Measurements from ENCODE around the gene SDHA. TPM values are rescaled to one million over a fixed set of nuclear protein-coding genes. Genes with fewer than 3 reads are reported as not detected.

The SDHA gene
- polyA plus RNA-seq, 2 of the 4 experiments (the other 2 are of a cell fraction) = 115 to 134 TPM

- POLR2A ChIA-PET = interaction anchor here (1.5 kb wide), 1 partner anchor 80 kb away, joined by 5 read pairs; the partner anchor contains the start of gene PDCD6
Measured at GRCh38 chr5:191036-191948, 26.8 kb upstream of the SDHA start, which contains the start of gene LRRC14B. Gene LRRC14B, plus strand, starts transcription at chr5:191495. Its CDS starts 44 bp downstream, at chr5:191539.

DNA sequence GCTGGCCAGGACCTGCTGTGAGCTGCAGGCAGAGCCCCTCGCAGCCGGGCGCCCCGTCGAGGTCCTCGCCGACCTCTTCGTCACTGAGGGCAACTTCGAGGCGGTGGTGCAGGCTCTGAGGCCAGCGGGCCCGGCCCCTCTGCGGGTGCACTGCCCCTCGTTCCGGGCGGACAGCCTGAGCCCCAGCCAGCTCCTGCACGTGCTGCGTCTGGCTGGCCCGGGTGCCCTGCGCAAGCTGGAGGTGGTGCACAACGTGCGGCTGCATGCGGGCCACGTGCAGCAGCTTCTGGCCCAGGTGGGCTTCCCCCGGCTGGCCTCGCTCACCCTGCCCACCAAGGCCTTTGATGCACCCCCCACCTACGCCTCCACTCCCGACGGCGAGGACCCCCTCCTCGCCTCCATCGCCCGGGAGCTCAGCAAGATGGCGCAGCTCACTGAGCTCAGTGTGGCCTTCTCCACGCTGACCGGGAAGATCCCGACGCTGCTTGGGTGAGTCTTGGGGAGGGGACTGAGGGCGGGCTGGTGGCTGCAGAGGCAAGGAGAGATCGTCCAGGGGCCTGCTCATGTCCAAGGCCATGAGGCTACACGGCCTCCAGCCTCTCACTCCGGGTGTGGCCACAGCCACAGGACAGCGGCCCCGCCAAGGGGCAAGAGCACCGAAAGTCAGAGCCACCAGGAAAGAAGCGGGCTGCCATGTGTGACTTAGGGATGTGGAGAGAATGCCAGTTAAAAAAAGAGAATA is 26.0 kb upstream of the SDHA start:
- ATAC-seq = no peak
- no peak for TF ChIP-seq NFE2L2 (conservative IDR thresholded peaks at IDR 0.05; ENCODE audit: low read length)
- no peak for TF ChIP-seq BHLHE40 (IDR thresholded peaks at IDR 0.05; ENCODE audit: low read depth, low read length)
- TF ChIP-seq ZSCAN20 (CRISPR knock-in tag; IDR thresholded peaks at IDR 0.05) = no peak
- TF ChIP-seq EHMT2 (IDR thresholded peaks at IDR 0.05; ENCODE audit: low read depth) = no peak
- 90% methylated on average over 29 of the region's 46 CpGs for WGBS (ENCODE audit: missing lambda C conversion rate)

More at GRCh38 chr5:191036-191948, 26.8 kb upstream of the SDHA start, which contains the start of gene LRRC14B:
- ATAC-seq (no peak), DNase-seq (ENCODE audit: low read depth in 1 of 2, low spot score in 1 of 2) (no peak), FAIRE-seq (no peak)
- Histone ChIP-seq H3K4me3 (no peak within 1 kb of the TSS), H3K4me2 (no peak within 1 kb of the TSS), H3K9me3 (no peaks in the 10 kb centered on the region), H3K4me1 (no peaks in the 10 kb centered on the region), H3K27ac (no peak within 1 kb of the TSS)
- WGBS (ENCODE audit: missing lambda C conversion rate) = 68% methylated on average over 21 of the region's 56 CpGs
- CTCF ChIA-PET = interaction anchor here (0.8 to 1.4 kb wide), 8 partner anchors 9 to 39 kb away, joined by 3 to 5 read pairs (median 3); partner anchors contain the start of genes CCDC127 and SDHA
- TF ChIP-seq HOXB5 (CRISPR knock-in tag; IDR thresholded peaks at IDR 0.05) = no peak
- TF ChIP-seq POLR2AphosphoS2 (conservative IDR thresholded peaks at IDR 0.05; ENCODE audit: low read length) = no peak
- TF ChIP-seq GATA3 (IDR thresholded peaks at IDR 0.05; ENCODE audit: borderline replicate concordance) = no peak
- no peak for TF ChIP-seq TP53 (CRISPR knock-in tag; IDR thresholded peaks at IDR 0.05)
- TF ChIP-seq CEBPB (IDR thresholded peaks at IDR 0.05) = no peak
- TF ChIP-seq MAX (IDR thresholded peaks at IDR 0.05) = no peak
- no peak for TF ChIP-seq SMC3 (IDR thresholded peaks at IDR 0.05)
- no peak for TF ChIP-seq ELK1 (IDR thresholded peaks at IDR 0.05; ENCODE audit: low read depth, low read length)
- no peak for TF ChIP-seq JUN (IDR thresholded peaks at IDR 0.05)
- TF ChIP-seq, protein P1, sequence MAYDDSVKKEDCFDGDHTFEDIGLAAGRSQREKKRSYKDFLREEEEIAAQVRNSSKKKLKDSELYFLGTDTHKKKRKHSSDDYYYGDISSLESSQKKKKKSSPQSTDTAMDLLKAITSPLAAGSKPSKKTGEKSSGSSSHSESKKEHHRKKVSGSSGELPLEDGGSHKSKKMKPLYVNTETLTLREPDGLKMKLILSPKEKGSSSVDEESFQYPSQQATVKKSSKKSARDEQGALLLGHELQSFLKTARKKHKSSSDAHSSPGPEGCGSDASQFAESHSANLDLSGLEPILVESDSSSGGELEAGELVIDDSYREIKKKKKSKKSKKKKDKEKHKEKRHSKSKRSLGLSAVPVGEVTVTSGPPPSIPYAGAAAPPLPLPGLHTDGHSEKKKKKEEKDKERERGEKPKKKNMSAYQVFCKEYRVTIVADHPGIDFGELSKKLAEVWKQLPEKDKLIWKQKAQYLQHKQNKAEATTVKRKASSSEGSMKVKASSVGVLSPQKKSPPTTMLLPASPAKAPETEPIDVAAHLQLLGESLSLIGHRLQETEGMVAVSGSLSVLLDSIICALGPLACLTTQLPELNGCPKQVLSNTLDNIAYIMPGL (CRISPR knock-in tag; IDR thresholded peaks at IDR 0.05; ENCODE audit: borderline replicate concordance) = no peak
- TF ChIP-seq MYC (IDR thresholded peaks at IDR 0.05; ENCODE audit: borderline replicate concordance, low read length) = no peak

DNA sequence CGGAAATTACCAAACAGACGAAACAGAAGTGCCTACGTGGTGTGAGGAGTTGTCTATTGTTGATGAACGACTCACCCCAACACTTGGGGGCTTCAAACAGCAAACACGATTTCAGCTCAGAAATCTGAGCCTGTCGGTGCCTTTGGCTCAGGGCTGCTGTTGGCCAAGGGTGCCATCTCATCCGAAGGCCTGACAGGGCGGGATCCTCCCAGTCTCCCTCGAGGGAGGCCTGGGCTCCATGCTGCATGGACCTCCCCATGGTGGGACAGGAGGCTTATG is 25.5 kb upstream of the SDHA start:
- TF ChIP-seq ATOH8 (CRISPR knock-in tag; IDR thresholded peaks at IDR 0.05; ENCODE audit: low read depth) (no peak), HOXB13 (CRISPR knock-in tag; IDR thresholded peaks at IDR 0.05; ENCODE audit: low read depth) (no peak), CHD2 (IDR thresholded peaks at IDR 0.05; ENCODE audit: low read length, partially characterized antibody) (no peak), ZSCAN20 (CRISPR knock-in tag; IDR thresholded peaks at IDR 0.05) (no peak), JUN (IDR thresholded peaks at IDR 0.05) (no peak), CBX2 (IDR thresholded peaks at IDR 0.05; ENCODE audit: borderline replicate concordance, low read depth) (no peak), ZFP36 (IDR thresholded peaks at IDR 0.05; ENCODE audit: borderline replicate concordance, partially characterized antibody) (no peak), MAX (IDR thresholded peaks at IDR 0.05) (no peak), BHLHE40 (IDR thresholded peaks at IDR 0.05; ENCODE audit: low read depth, low read length) (no peak)
- DNase-seq (ENCODE audit: low read depth in 1 of 2, low spot score in 1 of 2) (no peak), ATAC-seq (no peak), FAIRE-seq (no peak)
- Histone ChIP-seq H3K9me3 (no peaks in the 10 kb centered on the region), H3K4me2 (no peak overlapping the region), H3K27ac (no peak overlapping the region), H3K4me1 (no peaks in the 10 kb centered on the region), H3K4me3 (no peak overlapping the region)
- 83% methylated on average over 9 of the region's 9 CpGs for WGBS (ENCODE audit: missing lambda C conversion rate)
- ChIA-PET POLR2A (no interaction called here), CTCF (interaction anchor here (1.1 to 1.4 kb wide), 3 partner anchors 11 to 26 kb away, joined by 3 to 5 read pairs (median 3); partner anchors contain the start of genes CCDC127 and SDHA)

More for the DNA sequence above, 26.0 kb upstream of the SDHA start:
- Histone ChIP-seq H3K9me3 (no peaks in the 10 kb centered on the region), H3K4me1 (no peaks in the 10 kb centered on the region), H3K27ac (no peak overlapping the region), H3K4me3 (no peak overlapping the region), H3K4me2 (no peak overlapping the region)
- DNase-seq (ENCODE audit: low read depth in 1 of 2, low spot score in 1 of 2) = no peak
- FAIRE-seq = no peak
- ChIA-PET POLR2A (no interaction called here), CTCF (interaction anchor here (0.8 to 1.4 kb wide), 5 partner anchors 11 to 38 kb away, joined by 3 to 5 read pairs (median 3); partner anchors contain the start of genes CCDC127 and SDHA)
